Effector memory CD8-positive, alpha-beta T cell (primary cell): ENCODE data around the gene IL11.
A peak's percentile ranks its signal among the peaks of the same experiment; 100 is the strongest.

Experiments
- ATAC-seq: fragments of 150-1000 bp; cut with Tn5 transposase; replicated peaks from 2 replicates; pipeline ENCODE4 v1.10.0; 2021; ENCODE audit warnings: mild to moderate bottlenecking, moderate library complexity
- DNase-seq, 3 experiments: peaks; one replicate each; pipeline ENCODE4 v3.0.0; 2021
- H3K27ac Mint-ChIP-seq, 2 donors: one replicate each; pipeline ENCODE4 v1.8.0; 2022; ENCODE audit warnings: mild to moderate bottlenecking in 2 of 2, mixed read lengths in 2 of 2, moderate library complexity in 2 of 2
- H3K27me3 Mint-ChIP-seq, 2 donors: one replicate each; pipeline ENCODE4 v1.8.0; 2022; ENCODE audit warnings: mixed read lengths in 2 of 2
- H3K36me3 Mint-ChIP-seq: one replicate; pipeline ENCODE4 v1.8.0; 2022; ENCODE audit warnings: mild to moderate bottlenecking, moderate library complexity, mixed read lengths; ENCODE audit not compliant: insufficient read depth
- H3K4me1 Mint-ChIP-seq, 2 donors: one replicate each; pipeline ENCODE4 v1.8.0; 2022; ENCODE audit warnings: low read depth in 2 of 2, mixed read lengths in 2 of 2
- H3K4me3 Mint-ChIP-seq, 2 donors: one replicate each; pipeline ENCODE4 v1.8.0; 2022; ENCODE audit warnings: mild to moderate bottlenecking in 2 of 2, mixed read lengths in 2 of 2, moderate library complexity in 2 of 2
- H3K9me3 Mint-ChIP-seq, 2 donors: one replicate each; pipeline ENCODE4 v1.8.0; 2022; ENCODE audit warnings: mixed read lengths in 2 of 2

Gene IL11

GRCh38 chr19:55358943-55359908 lies 11.0 kb downstream of the IL11 start:
- Mint-ChIP-seq H3K4me3 (no peak overlapping the region), H3K4me1 (peaks cover 0 to 2% of the 10 kb centered on the region in 2 donors), H3K9me3 (no peaks in the 10 kb centered on the region), H3K27ac (no peak overlapping the region), H3K36me3 (no peaks in the 10 kb centered on the region), H3K27me3 (peaks cover 9 to 32% of the 10 kb centered on the region in 2 donors)
- ATAC-seq (no peak), DNase-seq (no peak)

- DNase-seq (no peak), ATAC-seq (no peak)
- Mint-ChIP-seq H3K27ac (no peak overlapping the region), H3K4me3 (no peak overlapping the region), H3K36me3 (peaks cover 6% of the 10 kb centered on the region), H3K27me3 (peaks cover 9 to 33% of the 10 kb centered on the region in 2 donors), H3K9me3 (no peaks in the 10 kb centered on the region), H3K4me1 (peaks cover 4 to 5% of the 10 kb centered on the region in 2 donors)
These were observed 11.8 kb downstream of the IL11 start for GRCh38 chr19:55358493-55358892.

DNA sequence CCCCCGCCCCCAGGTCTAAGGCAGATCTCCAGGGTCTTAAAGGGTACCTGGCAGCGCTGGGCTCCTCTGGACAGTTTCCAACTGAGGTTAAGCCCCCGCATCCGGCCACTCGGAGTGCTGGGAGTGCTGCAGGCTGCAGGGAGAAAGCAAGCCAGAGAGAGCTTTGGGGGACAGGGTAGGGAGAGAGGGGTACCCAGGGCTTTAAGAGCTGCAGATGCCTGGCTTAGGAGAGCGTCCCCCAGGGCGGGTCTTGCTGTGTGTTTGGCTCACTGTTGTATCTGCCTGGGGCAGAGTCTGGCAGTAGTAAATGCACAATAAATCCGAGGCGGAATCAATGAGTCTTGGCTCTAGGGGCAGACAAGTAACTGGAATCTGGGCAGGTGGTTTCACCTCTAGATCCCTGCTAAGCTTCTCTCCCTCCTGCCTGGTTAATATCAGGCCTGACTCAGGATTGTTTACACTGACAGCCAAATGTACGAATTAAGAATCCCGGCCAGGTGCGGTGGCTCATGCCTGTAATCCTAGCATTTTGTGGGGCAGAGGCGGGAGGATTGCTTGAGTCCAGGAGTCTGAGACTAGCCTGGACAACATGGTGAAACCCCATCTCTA lies 14.9 kb downstream of the IL11 start:
- DNase-seq (no peak), ATAC-seq (no peak)
- peaks cover 17% of the 10 kb centered on the region for H3K36me3 Mint-ChIP-seq
- peaks cover 35 to 61% of the 10 kb centered on the region in 2 donors for H3K27me3 Mint-ChIP-seq
- H3K4me1 Mint-ChIP-seq: peaks cover 25 to 29% of the 10 kb centered on the region in 2 donors
- no peak overlapping the region for H3K27ac Mint-ChIP-seq
- no peak overlapping the region for H3K4me3 Mint-ChIP-seq
- no peaks in the 10 kb centered on the region for H3K9me3 Mint-ChIP-seq

GRCh38 chr19:55354698-55355212 lies 15.5 kb downstream of the IL11 start, which contains the start of gene COX6B2:
Gene COX6B2 (minus strand): TSS chr19:55354719. CDS start chr19:55354521, 198 bp downstream.
- no peak for ATAC-seq
- Mint-ChIP-seq H3K27me3 (peaks cover 35 to 61% of the 10 kb centered on the region in 2 donors), H3K27ac (peak within 1 kb of the TSS in 1 of 2 donors; percentile 29), H3K36me3 (peaks cover 17% of the 10 kb centered on the region), H3K4me3 (peak within 1 kb of the TSS; percentile 81), H3K9me3 (no peaks in the 10 kb centered on the region), H3K4me1 (peaks cover 25 to 29% of the 10 kb centered on the region in 2 donors)
- no peak for DNase-seq

DNA sequence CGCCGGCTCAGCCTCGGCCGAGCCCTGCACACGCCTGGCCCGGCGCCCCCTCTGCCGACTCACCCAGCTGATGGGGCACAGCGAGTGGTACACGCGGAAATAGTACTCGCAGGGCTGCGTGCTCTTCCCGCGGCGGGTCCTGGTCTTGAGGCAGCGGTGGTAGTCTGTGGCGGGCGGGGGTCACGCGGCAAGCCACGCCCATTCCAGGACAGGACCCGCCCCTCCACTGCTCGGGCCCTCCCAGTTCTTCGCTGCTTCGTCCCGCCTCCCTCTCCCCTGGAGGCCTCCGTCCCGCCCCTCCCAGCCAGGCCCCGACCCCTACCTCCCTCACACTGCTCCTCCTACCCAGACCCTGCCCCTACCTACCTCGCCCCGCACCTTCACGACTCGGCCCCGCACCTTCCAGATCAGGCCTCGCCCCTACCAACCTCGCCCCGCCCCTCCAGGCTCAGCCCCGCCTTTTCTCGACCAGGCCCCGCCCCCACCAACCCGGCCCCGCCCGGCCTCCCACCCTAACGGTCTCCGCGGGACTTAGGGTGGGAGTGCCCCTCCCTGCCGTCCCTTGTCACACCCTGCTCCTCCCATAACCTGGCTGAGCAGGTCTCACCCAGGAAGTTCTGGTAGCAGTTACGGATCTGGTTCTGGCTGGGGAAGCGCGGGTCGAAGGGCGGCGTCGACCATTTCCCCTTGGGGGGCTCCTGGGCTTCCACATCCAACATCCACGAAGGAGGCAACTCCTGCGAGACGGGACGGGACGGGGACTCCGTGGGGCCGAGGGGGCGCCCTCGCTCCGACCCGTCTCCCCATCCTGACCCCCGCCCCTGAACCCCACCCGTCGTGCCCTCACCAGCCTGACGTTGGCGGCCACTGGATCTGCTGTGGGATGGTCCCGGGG lies 16.2 kb downstream of the IL11 start:
- peaks cover 17% of the 10 kb centered on the region for H3K36me3 Mint-ChIP-seq
- H3K27me3 Mint-ChIP-seq: peaks cover 35 to 61% of the 10 kb centered on the region in 2 donors
- DNase-seq (peak in 2 of 3 experiments; percentile 65 to 70), ATAC-seq (peak; percentile 82)
- no peaks in the 10 kb centered on the region for H3K9me3 Mint-ChIP-seq
- peaks cover 25 to 29% of the 10 kb centered on the region in 2 donors for H3K4me1 Mint-ChIP-seq
- H3K27ac Mint-ChIP-seq: peak overlapping the region in 1 of 2 donors; percentile 29
- peak overlapping the region; percentile 81 for H3K4me3 Mint-ChIP-seq

DNA sequence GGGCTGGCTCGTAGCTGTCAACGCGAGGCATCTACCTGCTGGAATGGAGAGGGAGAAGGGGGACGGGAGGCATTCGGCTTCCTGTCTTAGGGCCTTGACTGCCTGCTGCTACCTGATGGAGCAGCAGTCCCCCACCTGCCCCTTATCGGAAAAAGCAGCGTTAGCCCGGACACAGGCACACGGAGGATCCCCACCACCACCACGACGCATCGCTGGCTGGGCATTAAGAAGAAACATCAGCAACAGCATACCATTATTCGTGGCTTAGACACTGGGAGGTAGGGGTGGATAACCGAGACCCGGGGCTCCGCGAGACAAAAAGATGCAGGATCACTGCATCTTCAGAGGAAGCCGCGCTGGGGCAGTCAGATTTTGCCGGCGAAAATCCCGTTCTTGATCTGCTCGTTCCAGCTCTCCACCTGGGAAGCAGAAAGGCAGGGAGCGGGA lies 16.9 kb downstream of the IL11 start:
- ATAC-seq (peak; percentile 3), DNase-seq (no peak)
- peak overlapping the region; percentile 81 for H3K4me3 Mint-ChIP-seq
- peaks cover 25 to 29% of the 10 kb centered on the region in 2 donors for H3K4me1 Mint-ChIP-seq
- peaks cover 35 to 61% of the 10 kb centered on the region in 2 donors for H3K27me3 Mint-ChIP-seq
- H3K36me3 Mint-ChIP-seq: peaks cover 17% of the 10 kb centered on the region
- H3K27ac Mint-ChIP-seq: peak overlapping the region; percentile 59 to 63
- H3K9me3 Mint-ChIP-seq: no peaks in the 10 kb centered on the region

DNA sequence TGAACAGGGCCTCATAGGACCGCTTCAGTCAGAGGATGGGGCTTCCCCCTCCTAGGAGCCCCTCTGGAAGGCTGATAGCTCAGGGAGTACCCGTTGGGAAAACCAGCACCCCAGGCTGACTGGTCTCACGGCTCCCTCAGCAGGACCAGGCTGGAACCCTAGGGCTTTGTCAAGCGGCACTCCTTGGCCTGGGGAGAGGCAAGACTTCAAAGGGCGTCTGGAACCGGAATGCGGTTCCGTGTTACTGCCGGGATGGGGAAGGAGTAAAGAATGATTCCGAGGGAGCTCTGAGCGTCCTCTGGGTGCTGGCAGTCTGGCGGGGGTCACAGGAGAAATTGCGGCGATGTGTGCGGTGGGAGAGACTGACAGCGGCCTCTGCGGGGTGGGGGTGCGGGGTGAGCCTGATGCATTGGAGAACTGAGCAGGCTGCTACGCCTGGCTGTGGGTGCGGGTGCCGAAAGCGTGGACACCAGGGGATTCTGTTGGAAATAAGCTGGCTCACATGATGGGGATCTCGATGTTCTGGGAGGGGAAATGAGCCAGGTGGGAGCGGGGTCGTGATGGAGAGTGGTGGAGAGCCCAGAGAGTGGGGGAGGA lies 17.6 kb downstream of the IL11 start:
- Mint-ChIP-seq H3K27me3 (peaks cover 35 to 55% of the 10 kb centered on the region in 2 donors), H3K36me3 (peaks cover 22% of the 10 kb centered on the region), H3K9me3 (no peaks in the 10 kb centered on the region), H3K4me3 (peak overlapping the region; percentile 81), H3K27ac (peak overlapping the region; percentile 59 to 63), H3K4me1 (peaks cover 25 to 29% of the 10 kb centered on the region in 2 donors)
- DNase-seq (no peak), ATAC-seq (no peak)

DNA sequence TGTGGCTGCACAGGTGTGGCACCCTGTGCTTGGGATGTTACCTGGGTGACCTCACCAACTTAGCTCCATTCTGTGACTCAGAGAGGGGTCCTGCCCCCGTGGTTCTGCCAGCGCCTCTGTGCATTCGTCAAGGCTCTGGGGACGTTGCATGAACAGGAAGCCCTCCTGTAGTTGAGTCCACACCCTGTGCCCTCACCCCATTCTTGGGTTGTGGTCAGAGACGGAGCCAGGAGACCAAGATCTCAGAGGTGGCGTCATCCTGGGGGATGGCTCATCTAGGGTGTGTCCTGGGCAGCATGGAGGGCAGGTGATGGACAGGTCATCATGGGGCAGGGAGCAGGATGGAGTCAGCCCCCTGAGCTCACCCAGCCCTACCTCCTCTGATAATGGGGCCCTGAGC lies 18.2 kb downstream of the IL11 start:
- Mint-ChIP-seq H3K27me3 (peaks cover 29 to 49% of the 10 kb centered on the region in 2 donors), H3K27ac (no peak overlapping the region), H3K4me3 (peak overlapping the region in 1 of 2 donors; percentile 81), H3K9me3 (no peaks in the 10 kb centered on the region), H3K36me3 (peaks cover 22% of the 10 kb centered on the region), H3K4me1 (peaks cover 25 to 29% of the 10 kb centered on the region in 2 donors)
- ATAC-seq (peak; percentile 21), DNase-seq (no peak)

DNA sequence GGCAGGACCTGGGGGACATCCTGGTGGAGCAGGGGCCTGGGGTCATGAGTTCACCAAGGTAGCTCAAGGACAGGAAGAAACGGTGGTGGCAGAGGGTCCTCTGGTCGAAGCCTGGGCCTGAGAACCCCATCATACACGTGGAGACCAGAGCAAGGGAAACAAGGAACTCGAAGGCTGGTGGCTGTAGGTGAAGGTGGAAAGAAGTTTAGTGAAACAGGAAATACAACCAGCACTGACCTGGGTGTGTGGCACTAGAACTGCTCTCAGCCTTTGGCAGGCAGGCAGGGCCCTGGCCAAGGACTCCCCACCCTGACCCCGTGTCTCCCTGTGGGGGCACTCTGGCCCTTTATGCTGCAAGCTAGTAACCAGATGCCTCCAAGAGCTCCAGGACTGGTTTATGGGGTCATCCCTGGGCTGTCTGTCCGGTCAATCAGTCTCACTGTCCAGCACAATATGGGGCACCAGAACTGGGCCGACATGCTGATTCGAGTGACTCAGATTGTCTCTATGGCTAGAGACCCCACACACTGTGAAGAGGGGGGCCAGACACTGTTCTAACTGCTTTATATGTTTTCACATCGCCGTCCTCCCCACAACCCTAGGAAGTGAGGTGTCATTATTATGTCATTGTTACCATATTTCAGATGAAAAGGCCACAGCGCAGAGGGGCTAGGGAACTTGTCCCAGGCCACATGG lies 19.5 kb downstream of the IL11 start:
- Mint-ChIP-seq H3K4me3 (no peak overlapping the region), H3K4me1 (peaks cover 25 to 29% of the 10 kb centered on the region in 2 donors), H3K36me3 (peaks cover 22% of the 10 kb centered on the region), H3K27ac (no peak overlapping the region), H3K27me3 (peaks cover 26 to 37% of the 10 kb centered on the region in 2 donors), H3K9me3 (no peaks in the 10 kb centered on the region)
- DNase-seq (no peak), ATAC-seq (no peak)

- Mint-ChIP-seq H3K4me1 (peaks cover 21 to 23% of the 10 kb centered on the region in 2 donors), H3K36me3 (peaks cover 27% of the 10 kb centered on the region), H3K4me3 (no peak overlapping the region), H3K9me3 (no peaks in the 10 kb centered on the region), H3K27ac (peak overlapping the region in 1 of 2 donors; percentile 70), H3K27me3 (peaks cover 26 to 28% of the 10 kb centered on the region in 2 donors)
- no peak for ATAC-seq
- no peak for DNase-seq
These were observed 21.8 kb downstream of the IL11 start for GRCh38 chr19:55348317-55349034.

DNA sequence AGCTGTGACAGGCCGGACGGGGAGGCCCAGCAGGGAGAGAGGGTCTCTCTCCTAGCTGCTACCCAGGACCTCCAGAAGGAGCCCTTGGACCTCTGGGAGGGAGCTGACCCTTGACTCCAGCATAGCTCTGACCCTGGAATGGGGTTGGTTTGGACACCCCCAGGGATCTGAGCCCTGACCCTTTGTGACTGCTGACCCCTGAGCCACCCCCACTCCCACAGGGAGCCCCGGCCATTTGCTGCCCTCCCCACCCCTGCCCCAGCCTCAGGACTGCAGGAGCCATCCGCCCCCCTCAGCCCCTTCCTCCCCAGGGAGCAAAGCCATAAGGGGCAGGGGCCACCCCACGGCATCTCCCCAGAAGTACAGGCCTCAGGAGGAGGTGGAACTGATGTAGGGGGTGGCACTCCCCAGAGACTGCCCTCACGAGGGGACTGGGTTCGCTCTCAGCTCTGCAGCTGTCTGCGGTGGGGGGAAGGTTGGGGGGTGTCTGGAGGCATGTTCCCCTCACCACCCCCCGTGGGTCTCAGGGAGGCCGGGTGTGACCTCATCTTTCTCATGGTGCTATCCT lies 22.7 kb downstream of the IL11 start:
- DNase-seq (no peak), ATAC-seq (no peak)
- H3K27me3 Mint-ChIP-seq: peaks cover 16 to 19% of the 10 kb centered on the region in 2 donors
- H3K36me3 Mint-ChIP-seq: peaks cover 25% of the 10 kb centered on the region
- peaks cover 14 to 16% of the 10 kb centered on the region in 2 donors for H3K4me1 Mint-ChIP-seq
- no peaks in the 10 kb centered on the region for H3K9me3 Mint-ChIP-seq
- H3K27ac Mint-ChIP-seq: peak overlapping the region in 1 of 2 donors; percentile 70
- H3K4me3 Mint-ChIP-seq: peak overlapping the region in 1 of 2 donors; percentile 15
